SK-N-SH (cell line): Measurements from ENCODE around the gene NT5DC2. TPM values are rescaled to one million over a fixed set of nuclear protein-coding genes. Genes with fewer than 3 reads are reported as not detected.

Experiments used
- CTCF ChIA-PET: fragments of 300-600, 350-600 bp; formaldehyde crosslinking; extraction: SDS; loops from one replicate; lab custom pipeline; 2021; lab: Yijun Ruan, JAX
- POLR2A ChIA-PET: fragments of 350-600 bp; sonication (Branson Sonifier 250); formaldehyde crosslinking; extraction: SDS; loops from one replicate; lab custom pipeline; 2020; ENCODE audit warnings: antibody characterized with exemption, inconsistent platforms; lab: Yijun Ruan, JAX
- DNase-seq: peaks from one replicate; pipeline ENCODE4 v3.0.0; 2012
- H2AFZ ChIP-seq: fragments of 200-600 bp; sonication (generic); 2 replicates; pipeline ENCODE4 v1.8.1; 2016; ENCODE audit warnings: antibody characterized with exemption, mild to moderate bottlenecking, low read depth
- H3F3A ChIP-seq: fragments of 200-600 bp; sonication (generic); replicated peaks from 2 replicates; pipeline ENCODE3; 2016; ENCODE audit warnings: antibody characterized with exemption, mild to moderate bottlenecking; ENCODE audit not compliant: insufficient read depth
- H3K27ac ChIP-seq, 2 experiments: fragments of 200-500 bp in 1 of 2; fragments of 200-600 bp in 1 of 2; sonication (Bioruptor generic) in 1 of 2; sonication (generic), shearing (Covaris generic) in 1 of 2; 2 replicates each; pipeline versions ENCODE4 v1.5.1 to v1.6.1; 2014 to 2016; ENCODE audit warnings: low read depth in 2 of 2, inconsistent platforms in 1 of 2, low read length in 1 of 2, mild to moderate bottlenecking in 1 of 2, mixed read lengths in 1 of 2
- H3K27me3 ChIP-seq: fragments of 200-600 bp; sonication (generic), shearing (Covaris generic); 2 replicates; pipeline ENCODE4 v1.6.1; 2016; ENCODE audit warnings: mixed run types; ENCODE audit not compliant: insufficient read depth
- H3K36me3 ChIP-seq, 2 experiments: fragments of 200-500 bp in 1 of 2; fragments of 200-600 bp in 1 of 2; sonication (Bioruptor generic) in 1 of 2; sonication (generic) in 1 of 2; replicated peaks in 1 of 2; 2 replicates each; pipeline versions ENCODE3 to v1.5.1; 2014 to 2016; ENCODE audit warnings: low read length in 1 of 2, mild to moderate bottlenecking in 1 of 2; ENCODE audit not compliant: insufficient read depth in 2 of 2, control insufficient read depth in 1 of 2
- H3K4me1 ChIP-seq, 2 experiments: fragments of 200-500 bp in 1 of 2; fragments of 200-600 bp in 1 of 2; sonication (Bioruptor generic) in 1 of 2; sonication (generic), shearing (Covaris generic) in 1 of 2; 2 replicates each; pipeline versions ENCODE4 v1.5.1 to v1.6.1; 2014 to 2016; ENCODE audit warnings: low read depth in 1 of 2, low read length in 1 of 2, mixed run types in 1 of 2; ENCODE audit not compliant: insufficient read depth in 2 of 2, control insufficient read depth in 1 of 2
- H3K4me2 ChIP-seq: fragments of 200-600 bp; sonication (generic), shearing (Covaris generic); 2 replicates; pipeline ENCODE4 v1.6.1; 2017; ENCODE audit warnings: mixed run types
- H3K4me3 ChIP-seq, 2 experiments: fragments of 200-500 bp in 1 of 2; fragments of 200-600 bp in 1 of 2; sonication (Bioruptor generic) in 1 of 2; sonication (generic), shearing (Covaris generic) in 1 of 2; 2 replicates each; pipeline versions ENCODE4 v1.5.1 to v1.8.1; 2014 to 2016; ENCODE audit warnings: low read depth in 2 of 2, inconsistent platforms in 1 of 2, low read length in 1 of 2, mild to moderate bottlenecking in 1 of 2, mixed read lengths in 1 of 2, moderate library complexity in 1 of 2
- H3K79me2 ChIP-seq: fragments of 200-600 bp; sonication (generic); 2 replicates; pipeline ENCODE4 v1.8.1; 2017; ENCODE audit warnings: mild to moderate bottlenecking; ENCODE audit not compliant: insufficient read depth
- H3K9ac ChIP-seq: fragments of 200-600 bp; sonication (generic); 2 replicates; pipeline ENCODE4 v1.6.1; 2017; ENCODE audit warnings: mixed run types
- H3K9me2 ChIP-seq: fragments of 200-600 bp; sonication (generic); 2 replicates; pipeline ENCODE4 v1.6.1; 2017; ENCODE audit warnings: mixed run types
- H3K9me3 ChIP-seq: fragments of 200-600 bp; sonication (generic); 2 replicates; pipeline ENCODE4 v1.6.1; 2017; ENCODE audit warnings: mixed run types, mild to moderate bottlenecking, moderate library complexity
- H4K20me1 ChIP-seq: fragments of 200-600 bp; sonication (generic); 2 replicates; pipeline ENCODE4 v1.6.1; 2017; ENCODE audit warnings: mild to moderate bottlenecking, mixed run types; ENCODE audit not compliant: insufficient read depth
- CHD2 ChIP-seq: fragments of 150-350 bp; IDR thresholded peaks from 2 replicates; pipeline ENCODE4 v1.6.1; 2018; ENCODE audit warnings: low read length; ENCODE audit not compliant: partially characterized antibody
- ELF1 ChIP-seq: IDR thresholded peaks from 2 replicates; pipeline ENCODE4 v1.4.0; 2012
- EP300 ChIP-seq, 2 experiments: IDR thresholded peaks; 2 replicates each; pipeline versions ENCODE4 v1.4.0 to v1.6.1; 2012; ENCODE audit warnings: borderline replicate concordance in 1 of 2, low read depth in 1 of 2, low read length in 1 of 2
- EZH2phosphoT487 ChIP-seq: fragments of 200-600 bp; sonication (generic); IDR thresholded peaks from 2 replicates; pipeline ENCODE4 v1.6.1; 2017; ENCODE audit warnings: low read depth, mixed run types, mild to moderate bottlenecking, antibody characterized with exemption, moderate library complexity, borderline replicate concordance
- FOSL2 ChIP-seq: IDR thresholded peaks from 2 replicates; pipeline ENCODE4 v1.4.0; 2012; ENCODE audit warnings: low read depth, mild to moderate bottlenecking, moderate library complexity, borderline replicate concordance
- FOXJ3 ChIP-seq: sonication (generic); formaldehyde crosslinking; IDR thresholded peaks from 2 replicates; pipeline ENCODE4 v1.5.1; 2020; ENCODE audit warnings: mild to moderate bottlenecking, missing genetic modification reagents
- FOXM1 ChIP-seq: IDR thresholded peaks from 2 replicates; pipeline ENCODE4 v1.4.0; 2012; ENCODE audit warnings: low read depth, mild to moderate bottlenecking
- GATA2 ChIP-seq: sonication (generic); formaldehyde crosslinking; IDR thresholded peaks from 2 replicates; pipeline ENCODE4 v1.5.0; 2020; ENCODE audit warnings: mild to moderate bottlenecking, missing genetic modification reagents
- MEF2A ChIP-seq: IDR thresholded peaks from 2 replicates; pipeline ENCODE4 v1.4.0; 2012; ENCODE audit warnings: low read depth, borderline replicate concordance
- MXI1 ChIP-seq: IDR thresholded peaks from 2 replicates; pipeline ENCODE4 v1.6.1; 2012; ENCODE audit warnings: mild to moderate bottlenecking, low read depth, low read length, improper control_type of control experiment
- NFIC ChIP-seq: IDR thresholded peaks from 2 replicates; pipeline ENCODE4 v1.4.0; 2012; ENCODE audit warnings: borderline replicate concordance
- NRF1 ChIP-seq: IDR thresholded peaks from 2 replicates; pipeline ENCODE4 v1.6.1; 2012; ENCODE audit warnings: low read depth, mild to moderate bottlenecking, low read length
- POLR2AphosphoS5 ChIP-seq: IDR thresholded peaks from 2 replicates; pipeline ENCODE4 v1.6.1; 2012; ENCODE audit warnings: low read depth, low read length
- RAD21 ChIP-seq: IDR thresholded peaks from 2 replicates; pipeline ENCODE4 v1.6.1; 2012; ENCODE audit warnings: mild to moderate bottlenecking, low read length
- RCOR1 ChIP-seq: fragments of 150-350 bp; IDR thresholded peaks from 2 replicates; pipeline ENCODE4 v1.6.1; 2017; ENCODE audit warnings: antibody characterized with exemption, low read length
- RFX5 ChIP-seq: IDR thresholded peaks from 2 replicates; pipeline ENCODE4 v1.6.1; 2012; ENCODE audit warnings: mild to moderate bottlenecking, improper control_type of control experiment, low read length
- RXRA ChIP-seq: IDR thresholded peaks from 2 replicates; pipeline ENCODE4 v1.4.0; 2012; ENCODE audit warnings: low read depth, mild to moderate bottlenecking, borderline replicate concordance
- SIN3A ChIP-seq: IDR thresholded peaks from 2 replicates; pipeline ENCODE4 v1.6.1; 2012; ENCODE audit warnings: low read depth, mild to moderate bottlenecking, low read length, moderate library complexity, borderline replicate concordance
- SMC3 ChIP-seq: IDR thresholded peaks from 2 replicates; pipeline ENCODE4 v1.6.1; 2012; ENCODE audit warnings: low read depth, low read length, improper control_type of control experiment
- TAF1 ChIP-seq: IDR thresholded peaks from 2 replicates; pipeline ENCODE4 v1.6.1; 2012; ENCODE audit warnings: low read depth, mild to moderate bottlenecking, low read length, moderate library complexity, borderline replicate concordance
- TCF12 ChIP-seq: IDR thresholded peaks from 2 replicates; pipeline ENCODE4 v1.4.0; 2012
- TEAD4 ChIP-seq: IDR thresholded peaks from 2 replicates; pipeline ENCODE4 v1.4.0; 2012; ENCODE audit warnings: mild to moderate bottlenecking, borderline replicate concordance; ENCODE audit not compliant: insufficient read depth
- YY1 ChIP-seq: IDR thresholded peaks from 2 replicates; pipeline ENCODE4 v1.4.0; 2012; ENCODE audit warnings: low read depth, mild to moderate bottlenecking
- WGBS: methylation state at CpG from one replicate; pipeline ENCODE4 v1.1.6; 2017; ENCODE audit warnings: low lambda C conversion rate; 5-methylcytosine and 5-hydroxymethylcytosine counted together
- polyA plus RNA-seq, 3 experiments: library from polyadenylated mRNA; depleted of rRNA; stranded (reverse); fragments of >200 nt; gene quantifications; 2 replicates each; pipeline ENCODE4 v1.2.3, GENCODE V29; 2012
- TF ChIP-seq, protein P1 (sequence below): fragments of 150-350 bp; IDR thresholded peaks from 2 replicates; pipeline ENCODE4 v1.6.1; 2017; ENCODE audit warnings: antibody characterized with exemption, low read length, low read depth, borderline replicate concordance
- TF ChIP-seq, protein P2 (sequence below): IDR thresholded peaks from 2 replicates; pipeline ENCODE4 v1.4.0; 2012; ENCODE audit warnings: low read depth, borderline replicate concordance
- TF ChIP-seq, protein P3 (sequence below): fragments of 200-600 bp; sonication (generic); IDR thresholded peaks from 2 replicates; pipeline ENCODE4 v1.6.1; 2017; ENCODE audit warnings: antibody characterized with exemption, mild to moderate bottlenecking, moderate library complexity
- TF ChIP-seq, protein P4 (sequence below): IDR thresholded peaks from 2 replicates; pipeline ENCODE4 v1.4.0; 2012; ENCODE audit warnings: low read depth, borderline replicate concordance

The NT5DC2 gene
- polyA plus RNA-seq, 1 of the 3 experiments (the other 2 are of a cell fraction): 113 TPM

DNA sequence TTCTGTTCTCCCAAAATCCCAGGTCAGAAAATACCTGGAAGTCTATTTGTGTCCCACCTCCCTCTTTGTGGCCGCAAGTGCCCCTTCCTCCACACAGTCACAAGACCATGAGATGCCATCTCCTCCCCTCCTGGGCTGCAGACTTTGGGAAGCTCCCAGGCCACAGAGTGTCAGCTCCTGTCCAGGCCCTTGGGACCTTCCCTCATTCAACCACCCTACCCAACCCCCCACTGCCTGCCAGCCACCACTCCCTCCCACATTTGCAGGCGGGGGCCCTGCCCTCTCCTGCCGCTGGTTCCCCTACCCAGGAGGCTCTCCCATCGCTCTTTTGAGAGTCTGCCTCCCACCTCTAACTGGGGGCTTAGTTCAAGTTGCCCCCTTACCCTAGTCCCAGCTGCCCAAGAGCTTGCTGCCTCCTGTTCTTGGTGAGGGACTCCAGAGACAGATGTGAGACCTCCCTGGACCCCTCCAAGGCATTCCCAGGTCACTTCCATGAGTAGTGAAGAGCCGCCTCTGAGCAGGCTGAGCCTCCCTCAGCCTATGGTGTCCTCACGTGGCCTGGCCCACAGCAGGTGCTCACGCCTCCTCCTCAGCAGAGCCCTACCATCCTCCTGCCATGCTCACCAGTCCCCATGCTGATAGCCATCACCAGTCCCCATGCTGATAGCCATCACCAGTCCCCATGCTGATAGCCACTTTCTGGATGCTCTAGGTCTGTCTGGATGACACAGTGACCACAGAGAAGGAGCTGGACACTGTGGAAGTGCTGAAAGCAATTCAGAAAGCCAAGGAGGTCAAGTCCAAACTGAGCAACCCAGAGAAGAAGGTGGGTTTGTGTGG lies 54.4 kb downstream of the NT5DC2 start:
- no peaks in the 10 kb centered on the region for H3K79me2 ChIP-seq
- H3K27ac ChIP-seq: peak overlapping the region in 1 of 2 experiments; percentile 74; a peak in 2 of 4 replicates
- H3K4me2 ChIP-seq: no peak overlapping the region
- peaks cover 0 to 40% of the 10 kb centered on the region in 2 experiments; a peak in 1 of 4 replicates for H3K4me1 ChIP-seq
- CTCF ChIA-PET: interaction anchor here (0.7 to 1.5 kb wide), 7 partner anchors 9 to 57 kb away, joined by 3 to 6 read pairs (median 4); partner anchors contain the start of genes STAB1 and UQCC5
- DNase-seq: peak; percentile 79
- H3K36me3 ChIP-seq: peaks cover 36 to 69% of the 10 kb centered on the region in 2 experiments
- H3K27me3 ChIP-seq: no peaks in the 10 kb centered on the region
- H3K9ac ChIP-seq: no peak overlapping the region
- no peaks in the 10 kb centered on the region for H3F3A ChIP-seq
- WGBS: 100% methylated on average over 7 of the region's 7 CpGs
- no peaks in the 10 kb centered on the region for H3K9me2 ChIP-seq
- no peaks in the 10 kb centered on the region for H3K9me3 ChIP-seq
- POLR2A ChIA-PET: interaction anchor here (0.9 to 1.7 kb wide), 2 partner anchors 10 to 77 kb away, joined by 3 to 8 read pairs; no protein-coding TSS in a partner anchor
- no peak overlapping the region for H2AFZ ChIP-seq
- H4K20me1 ChIP-seq: no peaks in the 10 kb centered on the region
- no peak overlapping the region for H3K4me3 ChIP-seq
- TF ChIP-seq TEAD4 (no peak), YY1 (no peak), NFIC (no peak), ELF1 (no peak), MEF2A (no peak), EZH2phosphoT487 (no peak), POLR2AphosphoS5 (no peak), RCOR1 (peak; percentile 91), RFX5 (no peak), SMC3 (no peak), RAD21 (peak; percentile 23; the same call in 1 of the 2 replicates), CHD2 (peak; percentile 72), GATA2 (CRISPR knock-in tag) (peak; percentile 100), FOXJ3 (peak; percentile 87), EP300 (IDR thresholded peaks at IDR 0.05; ENCODE audit: borderline replicate concordance in 1 of 2, low read depth in 1 of 2, low read length in 1 of 2) (peak in 1 of 2 experiments; percentile 83; a peak in 1 of 4 replicates), RXRA (no peak), TAF1 (no peak), TCF12 (no peak), FOSL2 (no peak), FOXM1 (no peak), NRF1 (no peak), MXI1 (peak; percentile 72; the same call in 1 of the 2 replicates), SIN3A (no peak)
- TF ChIP-seq, protein P1, sequence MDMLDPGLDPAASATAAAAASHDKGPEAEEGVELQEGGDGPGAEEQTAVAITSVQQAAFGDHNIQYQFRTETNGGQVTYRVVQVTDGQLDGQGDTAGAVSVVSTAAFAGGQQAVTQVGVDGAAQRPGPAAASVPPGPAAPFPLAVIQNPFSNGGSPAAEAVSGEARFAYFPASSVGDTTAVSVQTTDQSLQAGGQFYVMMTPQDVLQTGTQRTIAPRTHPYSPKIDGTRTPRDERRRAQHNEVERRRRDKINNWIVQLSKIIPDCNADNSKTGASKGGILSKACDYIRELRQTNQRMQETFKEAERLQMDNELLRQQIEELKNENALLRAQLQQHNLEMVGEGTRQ: no peak
- TF ChIP-seq, protein P2, sequence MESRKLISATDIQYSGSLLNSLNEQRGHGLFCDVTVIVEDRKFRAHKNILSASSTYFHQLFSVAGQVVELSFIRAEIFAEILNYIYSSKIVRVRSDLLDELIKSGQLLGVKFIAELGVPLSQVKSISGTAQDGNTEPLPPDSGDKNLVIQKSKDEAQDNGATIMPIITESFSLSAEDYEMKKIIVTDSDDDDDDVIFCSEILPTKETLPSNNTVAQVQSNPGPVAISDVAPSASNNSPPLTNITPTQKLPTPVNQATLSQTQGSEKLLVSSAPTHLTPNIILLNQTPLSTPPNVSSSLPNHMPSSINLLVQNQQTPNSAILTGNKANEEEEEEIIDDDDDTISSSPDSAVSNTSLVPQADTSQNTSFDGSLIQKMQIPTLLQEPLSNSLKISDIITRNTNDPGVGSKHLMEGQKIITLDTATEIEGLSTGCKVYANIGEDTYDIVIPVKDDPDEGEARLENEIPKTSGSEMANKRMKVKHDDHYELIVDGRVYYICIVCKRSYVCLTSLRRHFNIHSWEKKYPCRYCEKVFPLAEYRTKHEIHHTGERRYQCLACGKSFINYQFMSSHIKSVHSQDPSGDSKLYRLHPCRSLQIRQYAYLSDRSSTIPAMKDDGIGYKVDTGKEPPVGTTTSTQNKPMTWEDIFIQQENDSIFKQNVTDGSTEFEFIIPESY: no peak
- TF ChIP-seq, protein P3, sequence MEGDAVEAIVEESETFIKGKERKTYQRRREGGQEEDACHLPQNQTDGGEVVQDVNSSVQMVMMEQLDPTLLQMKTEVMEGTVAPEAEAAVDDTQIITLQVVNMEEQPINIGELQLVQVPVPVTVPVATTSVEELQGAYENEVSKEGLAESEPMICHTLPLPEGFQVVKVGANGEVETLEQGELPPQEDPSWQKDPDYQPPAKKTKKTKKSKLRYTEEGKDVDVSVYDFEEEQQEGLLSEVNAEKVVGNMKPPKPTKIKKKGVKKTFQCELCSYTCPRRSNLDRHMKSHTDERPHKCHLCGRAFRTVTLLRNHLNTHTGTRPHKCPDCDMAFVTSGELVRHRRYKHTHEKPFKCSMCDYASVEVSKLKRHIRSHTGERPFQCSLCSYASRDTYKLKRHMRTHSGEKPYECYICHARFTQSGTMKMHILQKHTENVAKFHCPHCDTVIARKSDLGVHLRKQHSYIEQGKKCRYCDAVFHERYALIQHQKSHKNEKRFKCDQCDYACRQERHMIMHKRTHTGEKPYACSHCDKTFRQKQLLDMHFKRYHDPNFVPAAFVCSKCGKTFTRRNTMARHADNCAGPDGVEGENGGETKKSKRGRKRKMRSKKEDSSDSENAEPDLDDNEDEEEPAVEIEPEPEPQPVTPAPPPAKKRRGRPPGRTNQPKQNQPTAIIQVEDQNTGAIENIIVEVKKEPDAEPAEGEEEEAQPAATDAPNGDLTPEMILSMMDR: no peak
- TF ChIP-seq, protein P4, sequence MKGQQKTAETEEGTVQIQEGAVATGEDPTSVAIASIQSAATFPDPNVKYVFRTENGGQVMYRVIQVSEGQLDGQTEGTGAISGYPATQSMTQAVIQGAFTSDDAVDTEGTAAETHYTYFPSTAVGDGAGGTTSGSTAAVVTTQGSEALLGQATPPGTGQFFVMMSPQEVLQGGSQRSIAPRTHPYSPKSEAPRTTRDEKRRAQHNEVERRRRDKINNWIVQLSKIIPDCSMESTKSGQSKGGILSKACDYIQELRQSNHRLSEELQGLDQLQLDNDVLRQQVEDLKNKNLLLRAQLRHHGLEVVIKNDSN: no peak
